NT2/D1 (cell line): ENCODE results near the gene PDZD4.

ENCODE experiments used
- SUZ12 ChIP-seq: IDR thresholded peaks from 2 replicates; pipeline ENCODE4 v1.6.1; 2011; ENCODE audit not compliant: insufficient read length, insufficient read depth; ENCODE audit errors: extremely low read depth
- YY1 ChIP-seq: IDR thresholded peaks from 2 replicates; pipeline ENCODE4 v1.6.1; 2011; ENCODE audit not compliant: insufficient read length, insufficient read depth
- ZNF274 ChIP-seq: IDR thresholded peaks from 2 replicates; pipeline ENCODE4 v1.6.1; 2011; ENCODE audit warnings: mild to moderate bottlenecking, low read depth, low read length

GRCh38 chrX:153800177-153800722 is 30.1 kb downstream of the PDZD4 start:
- TF ChIP-seq ZNF274 (no peak), SUZ12 (no peak), YY1 (no peak)
